HEK293 (cell line): ENCODE results near the gene HMSD.

Experiments
- GLIS1 ChIP-seq: fragments of 450-650 bp; formaldehyde crosslinking; IDR thresholded peaks from 2 replicates; pipeline ENCODE4 v1.5.1; 2016; ENCODE audit warnings: missing biosample characterization, missing genetic modification characterization
- HOXA7 ChIP-seq: sonication (generic); formaldehyde crosslinking; IDR thresholded peaks from 2 replicates; pipeline ENCODE4 v1.8.1; 2022; ENCODE audit warnings: missing genetic modification reagents, borderline replicate concordance
- KLF16 ChIP-seq: fragments of 450-650 bp; formaldehyde crosslinking; IDR thresholded peaks from 2 replicates; pipeline ENCODE4 v1.5.1; 2017; ENCODE audit warnings: missing biosample characterization, missing genetic modification characterization
- SCRT2 ChIP-seq: fragments of 450-650 bp; formaldehyde crosslinking; IDR thresholded peaks from 2 replicates; pipeline ENCODE4 v1.5.1; 2016; ENCODE audit warnings: missing biosample characterization, missing genetic modification characterization
- SP7 ChIP-seq: fragments of 450-650 bp; formaldehyde crosslinking; IDR thresholded peaks from 2 replicates; pipeline ENCODE4 v1.5.1; 2016; ENCODE audit warnings: missing biosample characterization, missing genetic modification characterization
- TCF7L2 ChIP-seq: IDR thresholded peaks from 2 replicates; pipeline ENCODE4 v1.6.1; 2011; ENCODE audit warnings: low read depth, mild to moderate bottlenecking, inconsistent platforms, low read length, moderate library complexity, borderline replicate concordance
- TRIM28 ChIP-seq: IDR thresholded peaks from 2 replicates; pipeline ENCODE4 v1.6.1; 2011; ENCODE audit warnings: low read length, control low read depth, borderline replicate concordance
- ZBTB48 ChIP-seq: fragments of 450-650 bp; formaldehyde crosslinking; IDR thresholded peaks from 2 replicates; pipeline ENCODE4 v1.5.1; 2016; ENCODE audit warnings: missing biosample characterization, missing genetic modification characterization
- ZBTB8A ChIP-seq: fragments of 450-650 bp; formaldehyde crosslinking; IDR thresholded peaks from 2 replicates; pipeline ENCODE4 v1.5.1; 2016; ENCODE audit warnings: missing biosample characterization, missing genetic modification characterization
- ZNF146 ChIP-seq: fragments of 450-650 bp; formaldehyde crosslinking; IDR thresholded peaks from 2 replicates; pipeline ENCODE4 v1.5.1; 2016; ENCODE audit warnings: missing biosample characterization, missing genetic modification characterization
- ZNF155 ChIP-seq: fragments of 450-650 bp; formaldehyde crosslinking; IDR thresholded peaks from 2 replicates; pipeline ENCODE4 v1.5.1; 2016; ENCODE audit warnings: missing biosample characterization, missing genetic modification characterization
- ZNF223 ChIP-seq: fragments of 450-650 bp; formaldehyde crosslinking; IDR thresholded peaks from 2 replicates; pipeline ENCODE4 v1.5.1; 2016; ENCODE audit warnings: missing biosample characterization, missing genetic modification characterization
- ZNF26 ChIP-seq: fragments of 450-650 bp; formaldehyde crosslinking; IDR thresholded peaks from 2 replicates; pipeline ENCODE4 v1.5.1; 2016; ENCODE audit warnings: missing biosample characterization, missing genetic modification characterization
- ZNF274 ChIP-seq, 2 experiments: fragments of 200-500 bp in 1 of 2; fragments of 450-650 bp in 1 of 2; sonication (Bioruptor generic) in 1 of 2; formaldehyde crosslinking in 1 of 2; IDR thresholded peaks; 2 replicates each; pipeline versions ENCODE4 v1.5.1 to v1.6.1; 2014 to 2016; ENCODE audit warnings: borderline replicate concordance in 1 of 2, inconsistent platforms in 1 of 2, low read length in 1 of 2, missing biosample characterization in 1 of 2, missing genetic modification characterization in 1 of 2
- ZNF302 ChIP-seq: fragments of 450-650 bp; formaldehyde crosslinking; IDR thresholded peaks from 2 replicates; pipeline ENCODE4 v1.5.1; 2016; ENCODE audit warnings: missing biosample characterization, missing genetic modification characterization, low read depth
- ZNF354C ChIP-seq: fragments of 450-650 bp; formaldehyde crosslinking; IDR thresholded peaks from 2 replicates; pipeline ENCODE4 v1.5.1; 2016; ENCODE audit warnings: missing biosample characterization, missing genetic modification characterization, low read depth, borderline replicate concordance
- ZNF449 ChIP-seq: fragments of 450-650 bp; formaldehyde crosslinking; IDR thresholded peaks from 2 replicates; pipeline ENCODE4 v1.5.1; 2017; ENCODE audit warnings: missing biosample characterization, mild to moderate bottlenecking, missing genetic modification characterization, moderate library complexity
- ZNF521 ChIP-seq: fragments of 450-650 bp; formaldehyde crosslinking; IDR thresholded peaks from 2 replicates; pipeline ENCODE4 v1.5.1; 2017; ENCODE audit warnings: missing biosample characterization, mild to moderate bottlenecking, missing genetic modification characterization
- ZNF548 ChIP-seq: fragments of 450-650 bp; formaldehyde crosslinking; IDR thresholded peaks from 2 replicates; pipeline ENCODE4 v1.5.1; 2016; ENCODE audit warnings: missing biosample characterization, missing genetic modification characterization
- ZNF558 ChIP-seq: fragments of 450-650 bp; formaldehyde crosslinking; IDR thresholded peaks from 2 replicates; pipeline ENCODE4 v1.5.1; 2016; ENCODE audit warnings: missing biosample characterization, missing genetic modification characterization
- ZNF561 ChIP-seq: fragments of 450-650 bp; IDR thresholded peaks from 2 replicates; pipeline ENCODE4 v1.5.1; 2018; ENCODE audit warnings: missing biosample characterization, missing genetic modification characterization, borderline replicate concordance
- ZNF571 ChIP-seq: fragments of 450-650 bp; formaldehyde crosslinking; IDR thresholded peaks from 2 replicates; pipeline ENCODE4 v1.5.0; 2017; ENCODE audit warnings: missing biosample characterization, missing genetic modification characterization
- ZNF585B ChIP-seq: fragments of 450-650 bp; formaldehyde crosslinking; IDR thresholded peaks from 2 replicates; pipeline ENCODE4 v1.5.1; 2016; ENCODE audit warnings: missing biosample characterization, missing genetic modification characterization
- ZNF621 ChIP-seq: fragments of 450-650 bp; formaldehyde crosslinking; IDR thresholded peaks from 2 replicates; pipeline ENCODE4 v1.5.1; 2017; ENCODE audit warnings: missing biosample characterization, missing genetic modification characterization
- ZNF623 ChIP-seq: fragments of 450-650 bp; formaldehyde crosslinking; IDR thresholded peaks from 2 replicates; pipeline ENCODE4 v1.5.1; 2016; ENCODE audit warnings: missing biosample characterization, missing genetic modification characterization
- ZNF747 ChIP-seq: fragments of 450-650 bp; formaldehyde crosslinking; IDR thresholded peaks from 2 replicates; pipeline ENCODE4 v1.5.1; 2016; ENCODE audit warnings: missing biosample characterization, missing genetic modification characterization
- ZNF792 ChIP-seq: fragments of 450-650 bp; formaldehyde crosslinking; IDR thresholded peaks from 2 replicates; pipeline ENCODE4 v1.5.1; 2016; ENCODE audit warnings: missing biosample characterization, missing genetic modification characterization
- TF ChIP-seq, protein P1 (sequence below): fragments of 450-650 bp; IDR thresholded peaks from 2 replicates; pipeline ENCODE4 v1.5.1; 2018; ENCODE audit warnings: missing biosample characterization, mild to moderate bottlenecking, missing genetic modification characterization
- TF ChIP-seq, protein P2 (sequence below): fragments of 450-650 bp; formaldehyde crosslinking; IDR thresholded peaks from 2 replicates; pipeline ENCODE4 v1.5.1; 2017; ENCODE audit warnings: missing biosample characterization, missing genetic modification characterization
- TF ChIP-seq, protein P3 (sequence below): fragments of 450-650 bp; formaldehyde crosslinking; IDR thresholded peaks from 2 replicates; pipeline ENCODE4 v1.5.1; 2016; ENCODE audit warnings: missing biosample characterization, missing genetic modification characterization
- TF ChIP-seq, protein P4 (sequence below): sonication (generic); formaldehyde crosslinking; IDR thresholded peaks from 2 replicates; pipeline ENCODE4 v1.8.1; 2022; ENCODE audit warnings: mild to moderate bottlenecking, moderate library complexity, missing genetic modification reagents

The HMSD gene

GRCh38 chr18:63969942-63970808 lies 21.1 kb downstream of the HMSD start, which contains the start of gene SERPINB8 (continued):
- TF ChIP-seq, protein P1, sequence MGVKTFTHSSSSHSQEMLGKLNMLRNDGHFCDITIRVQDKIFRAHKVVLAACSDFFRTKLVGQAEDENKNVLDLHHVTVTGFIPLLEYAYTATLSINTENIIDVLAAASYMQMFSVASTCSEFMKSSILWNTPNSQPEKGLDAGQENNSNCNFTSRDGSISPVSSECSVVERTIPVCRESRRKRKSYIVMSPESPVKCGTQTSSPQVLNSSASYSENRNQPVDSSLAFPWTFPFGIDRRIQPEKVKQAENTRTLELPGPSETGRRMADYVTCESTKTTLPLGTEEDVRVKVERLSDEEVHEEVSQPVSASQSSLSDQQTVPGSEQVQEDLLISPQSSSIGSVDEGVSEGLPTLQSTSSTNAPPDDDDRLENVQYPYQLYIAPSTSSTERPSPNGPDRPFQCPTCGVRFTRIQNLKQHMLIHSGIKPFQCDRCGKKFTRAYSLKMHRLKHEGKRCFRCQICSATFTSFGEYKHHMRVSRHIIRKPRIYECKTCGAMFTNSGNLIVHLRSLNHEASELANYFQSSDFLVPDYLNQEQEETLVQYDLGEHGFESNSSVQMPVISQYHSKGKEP (tag by site-specific recombination): no peak
- TF ChIP-seq, protein P2, sequence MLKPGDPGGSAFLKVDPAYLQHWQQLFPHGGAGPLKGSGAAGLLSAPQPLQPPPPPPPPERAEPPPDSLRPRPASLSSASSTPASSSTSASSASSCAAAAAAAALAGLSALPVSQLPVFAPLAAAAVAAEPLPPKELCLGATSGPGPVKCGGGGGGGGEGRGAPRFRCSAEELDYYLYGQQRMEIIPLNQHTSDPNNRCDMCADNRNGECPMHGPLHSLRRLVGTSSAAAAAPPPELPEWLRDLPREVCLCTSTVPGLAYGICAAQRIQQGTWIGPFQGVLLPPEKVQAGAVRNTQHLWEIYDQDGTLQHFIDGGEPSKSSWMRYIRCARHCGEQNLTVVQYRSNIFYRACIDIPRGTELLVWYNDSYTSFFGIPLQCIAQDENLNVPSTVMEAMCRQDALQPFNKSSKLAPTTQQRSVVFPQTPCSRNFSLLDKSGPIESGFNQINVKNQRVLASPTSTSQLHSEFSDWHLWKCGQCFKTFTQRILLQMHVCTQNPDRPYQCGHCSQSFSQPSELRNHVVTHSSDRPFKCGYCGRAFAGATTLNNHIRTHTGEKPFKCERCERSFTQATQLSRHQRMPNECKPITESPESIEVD: no peak
- TF ChIP-seq ZNF792 (no peak), ZNF548 (tag by site-specific recombination) (no peak), ZNF146 (no peak), ZNF585B (tag by site-specific recombination) (no peak), ZNF747 (tag by site-specific recombination) (no peak), ZNF571 (no peak), HOXA7 (no peak), TCF7L2 (no peak), KLF16 (tag by site-specific recombination) (peak; percentile 41; the same call in 1 of the 2 replicates), ZNF521 (tag by site-specific recombination) (no peak), SP7 (peak; percentile 66), ZNF561 (no peak), ZNF558 (tag by site-specific recombination) (no peak), ZNF155 (tag by site-specific recombination) (no peak), SCRT2 (peak; percentile 77), ZNF449 (tag by site-specific recombination) (no peak), ZNF274 (IDR thresholded peaks at IDR 0.05; ENCODE audit: low read length) (no peak), ZNF274 (tag by site-specific recombination; IDR thresholded peaks at IDR 0.05; ENCODE audit: borderline replicate concordance) (no peak), GLIS1 (tag by site-specific recombination) (peak; percentile 97), ZNF223 (tag by site-specific recombination) (no peak), ZNF354C (tag by site-specific recombination) (no peak), TRIM28 (no peak), ZBTB48 (tag by site-specific recombination) (peak; percentile 59), ZNF302 (tag by site-specific recombination) (no peak), ZNF26 (tag by site-specific recombination) (no peak), ZNF623 (no peak), ZBTB8A (tag by site-specific recombination) (0 out of 2 replicates have a peak, but pooled peaks have one; percentile 29), ZNF621 (tag by site-specific recombination) (no peak)
- TF ChIP-seq, protein P3, sequence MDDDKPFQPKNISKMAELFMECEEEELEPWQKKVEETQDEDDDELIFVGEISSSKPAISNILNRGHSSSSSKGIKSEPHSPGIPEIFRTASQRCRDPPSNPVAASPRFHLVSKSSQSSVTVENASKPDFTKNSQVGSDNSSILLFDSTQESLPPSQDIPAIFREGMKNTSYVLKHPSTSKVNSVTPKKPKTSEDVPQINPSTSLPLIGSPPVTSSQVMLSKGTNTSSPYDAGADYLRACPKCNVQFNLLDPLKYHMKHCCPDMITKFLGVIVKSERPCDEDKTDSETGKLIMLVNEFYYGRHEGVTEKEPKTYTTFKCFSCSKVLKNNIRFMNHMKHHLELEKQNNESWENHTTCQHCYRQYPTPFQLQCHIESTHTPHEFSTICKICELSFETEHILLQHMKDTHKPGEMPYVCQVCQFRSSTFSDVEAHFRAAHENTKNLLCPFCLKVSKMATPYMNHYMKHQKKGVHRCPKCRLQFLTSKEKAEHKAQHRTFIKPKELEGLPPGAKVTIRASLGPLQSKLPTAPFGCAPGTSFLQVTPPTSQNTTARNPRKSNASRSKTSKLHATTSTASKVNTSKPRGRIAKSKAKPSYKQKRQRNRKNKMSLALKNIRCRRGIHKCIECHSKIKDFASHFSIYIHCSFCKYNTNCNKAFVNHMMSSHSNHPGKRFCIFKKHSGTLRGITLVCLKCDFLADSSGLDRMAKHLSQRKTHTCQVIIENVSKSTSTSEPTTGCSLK (tag by site-specific recombination): no peak
- TF ChIP-seq, protein P4, sequence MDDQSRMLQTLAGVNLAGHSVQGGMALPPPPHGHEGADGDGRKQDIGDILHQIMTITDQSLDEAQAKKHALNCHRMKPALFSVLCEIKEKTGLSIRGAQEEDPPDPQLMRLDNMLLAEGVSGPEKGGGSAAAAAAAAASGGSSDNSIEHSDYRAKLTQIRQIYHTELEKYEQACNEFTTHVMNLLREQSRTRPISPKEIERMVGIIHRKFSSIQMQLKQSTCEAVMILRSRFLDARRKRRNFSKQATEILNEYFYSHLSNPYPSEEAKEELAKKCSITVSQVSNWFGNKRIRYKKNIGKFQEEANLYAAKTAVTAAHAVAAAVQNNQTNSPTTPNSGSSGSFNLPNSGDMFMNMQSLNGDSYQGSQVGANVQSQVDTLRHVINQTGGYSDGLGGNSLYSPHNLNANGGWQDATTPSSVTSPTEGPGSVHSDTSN: peak; percentile 40; the same call in 1 of the 2 replicates
